ENCODE results near the gene ELAVL2. TPM values are rescaled to one million over a fixed set of nuclear protein-coding genes. Genes with fewer than 3 reads are reported as not detected.

Gene ELAVL2
- 22.8 to 35.9 TPM (median 26.7 TPM) in 3 replicates for total RNA-seq (2021)
- Bru-seq, nascent RNA = percentile 93 among the genes with signal in this experiment
- long read RNA-seq, experiment 1, transcript ELAVL2-208 (7 exons, 3,789 nt) = major isoform, 7 of 107 reads
- long read RNA-seq, experiment 1, partial matches to known transcripts = 12 of 107 reads
- long read RNA-seq, experiment 1, other reads (novel, unspliced or antisense) = 80 of 107 reads
- long read RNA-seq, experiment 2, partial matches to known transcripts = 1 of 30 reads
- long read RNA-seq, experiment 2, other reads (novel, unspliced or antisense) = 29 of 30 reads
- long read RNA-seq, experiment 3, partial matches to known transcripts = 3 of 18 reads
- long read RNA-seq, experiment 3, other reads (novel, unspliced or antisense) = 13 of 18 reads

DNA sequence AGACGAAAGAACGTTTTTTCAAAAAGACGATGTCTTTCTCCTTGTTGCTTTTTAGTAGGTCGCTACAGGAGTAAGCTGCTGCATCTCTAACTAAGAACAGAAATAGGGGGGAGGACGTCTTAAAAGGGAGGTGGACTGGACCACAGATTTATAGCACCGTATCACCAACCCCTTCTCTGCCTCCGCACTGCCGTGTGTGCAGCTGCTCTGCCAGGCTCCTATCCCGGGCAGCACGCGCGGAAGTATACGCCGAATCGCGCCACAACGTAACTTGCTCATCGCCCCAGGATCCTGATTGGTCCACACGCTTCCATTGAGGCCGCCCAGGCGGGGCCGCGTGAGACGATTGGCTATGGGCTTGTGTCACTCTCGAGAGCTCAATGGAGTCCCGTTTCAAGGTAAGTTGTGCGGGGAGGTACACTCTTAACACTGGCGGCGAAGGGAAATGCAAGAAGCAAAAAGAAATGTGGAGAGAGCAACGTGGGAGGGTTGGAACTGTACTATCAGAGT lies at the start of gene ELAVL2:
ELAVL2 (minus strand) TSS at position 121 of the 510 bp plus-strand sequence. CDS start 64,006 bp downstream, outside the sequence.
- no peaks in the 10 kb centered on the region for H3K36me3 Mint-ChIP-seq
- H3K4me3 Mint-ChIP-seq = no peak within 1 kb of the TSS
- ChIA-PET CTCF (interaction anchor here (1.0 to 1.4 kb wide), 3 partner anchors 16 to 409 kb away, joined by 3 to 4 read pairs (median 4); no protein-coding TSS in a partner anchor), POLR2A (interaction anchor here (0.6 to 1.2 kb wide), 4 partner anchors 11 to 155 kb away, joined by 3 to 5 read pairs (median 3); no protein-coding TSS in a partner anchor)
- no peak within 1 kb of the TSS for H3K27ac Mint-ChIP-seq
- no peaks in the 10 kb centered on the region for H3K9me3 Mint-ChIP-seq
- ATAC-seq (peak; percentile 78), DNase-seq (ENCODE audit: low spot score) (peak; percentile 98)
- peaks cover 25% of the 10 kb centered on the region for H3K27me3 Mint-ChIP-seq (ENCODE audit: low read depth)
- H3K4me1 Mint-ChIP-seq = peaks cover 25% of the 10 kb centered on the region
- TF ChIP-seq, protein P1, sequence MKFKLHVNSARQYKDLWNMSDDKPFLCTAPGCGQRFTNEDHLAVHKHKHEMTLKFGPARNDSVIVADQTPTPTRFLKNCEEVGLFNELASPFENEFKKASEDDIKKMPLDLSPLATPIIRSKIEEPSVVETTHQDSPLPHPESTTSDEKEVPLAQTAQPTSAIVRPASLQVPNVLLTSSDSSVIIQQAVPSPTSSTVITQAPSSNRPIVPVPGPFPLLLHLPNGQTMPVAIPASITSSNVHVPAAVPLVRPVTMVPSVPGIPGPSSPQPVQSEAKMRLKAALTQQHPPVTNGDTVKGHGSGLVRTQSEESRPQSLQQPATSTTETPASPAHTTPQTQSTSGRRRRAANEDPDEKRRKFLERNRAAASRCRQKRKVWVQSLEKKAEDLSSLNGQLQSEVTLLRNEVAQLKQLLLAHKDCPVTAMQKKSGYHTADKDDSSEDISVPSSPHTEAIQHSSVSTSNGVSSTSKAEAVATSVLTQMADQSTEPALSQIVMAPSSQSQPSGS (CRISPR knock-in tag; IDR thresholded peaks at IDR 0.05; ENCODE audit: borderline replicate concordance, low read depth) = no peak
- TF ChIP-seq RORB (CRISPR knock-in tag; IDR thresholded peaks at IDR 0.05) (no peak), GTF2I (CRISPR knock-in tag; conservative IDR thresholded peaks at IDR 0.05) (no peak), ZNF263 (CRISPR knock-in tag; IDR thresholded peaks at IDR 0.05; ENCODE audit: low read depth) (no peak), IRF2 (CRISPR knock-in tag; IDR thresholded peaks at IDR 0.05; ENCODE audit: borderline replicate concordance, low read depth) (no peak), MYBL2 (CRISPR knock-in tag; IDR thresholded peaks at IDR 0.05) (no peak), ZNF219 (CRISPR knock-in tag; IDR thresholded peaks at IDR 0.05; ENCODE audit: borderline replicate concordance) (no peak), GABPB1 (CRISPR knock-in tag; IDR thresholded peaks at IDR 0.05) (no peak), NFYB (CRISPR knock-in tag; conservative IDR thresholded peaks at IDR 0.05; ENCODE audit: low read depth) (peak; percentile 100), JUN (CRISPR knock-in tag; IDR thresholded peaks at IDR 0.05) (no peak), NFE2L1 (CRISPR knock-in tag; IDR thresholded peaks at IDR 0.05) (no peak), OVOL2 (CRISPR knock-in tag; IDR thresholded peaks at IDR 0.05; ENCODE audit: borderline replicate concordance) (no peak), TP53 (CRISPR knock-in tag; IDR thresholded peaks at IDR 0.05) (peak; percentile 63; the same call in 1 of the 2 replicates), MXD4 (CRISPR knock-in tag; IDR thresholded peaks at IDR 0.05; ENCODE audit: borderline replicate concordance) (no peak), CREB1 (CRISPR knock-in tag; IDR thresholded peaks at IDR 0.05) (no peak), FOXK1 (CRISPR knock-in tag; IDR thresholded peaks at IDR 0.05) (peak; percentile 94), ZNF396 (CRISPR knock-in tag; IDR thresholded peaks at IDR 0.05; ENCODE audit: borderline replicate concordance) (no peak), SOX15 (CRISPR knock-in tag; IDR thresholded peaks at IDR 0.05) (no peak), TEAD1 (CRISPR knock-in tag; IDR thresholded peaks at IDR 0.05) (peak; percentile 69; the same call in 1 of the 2 replicates)
- TF ChIP-seq, protein P2, sequence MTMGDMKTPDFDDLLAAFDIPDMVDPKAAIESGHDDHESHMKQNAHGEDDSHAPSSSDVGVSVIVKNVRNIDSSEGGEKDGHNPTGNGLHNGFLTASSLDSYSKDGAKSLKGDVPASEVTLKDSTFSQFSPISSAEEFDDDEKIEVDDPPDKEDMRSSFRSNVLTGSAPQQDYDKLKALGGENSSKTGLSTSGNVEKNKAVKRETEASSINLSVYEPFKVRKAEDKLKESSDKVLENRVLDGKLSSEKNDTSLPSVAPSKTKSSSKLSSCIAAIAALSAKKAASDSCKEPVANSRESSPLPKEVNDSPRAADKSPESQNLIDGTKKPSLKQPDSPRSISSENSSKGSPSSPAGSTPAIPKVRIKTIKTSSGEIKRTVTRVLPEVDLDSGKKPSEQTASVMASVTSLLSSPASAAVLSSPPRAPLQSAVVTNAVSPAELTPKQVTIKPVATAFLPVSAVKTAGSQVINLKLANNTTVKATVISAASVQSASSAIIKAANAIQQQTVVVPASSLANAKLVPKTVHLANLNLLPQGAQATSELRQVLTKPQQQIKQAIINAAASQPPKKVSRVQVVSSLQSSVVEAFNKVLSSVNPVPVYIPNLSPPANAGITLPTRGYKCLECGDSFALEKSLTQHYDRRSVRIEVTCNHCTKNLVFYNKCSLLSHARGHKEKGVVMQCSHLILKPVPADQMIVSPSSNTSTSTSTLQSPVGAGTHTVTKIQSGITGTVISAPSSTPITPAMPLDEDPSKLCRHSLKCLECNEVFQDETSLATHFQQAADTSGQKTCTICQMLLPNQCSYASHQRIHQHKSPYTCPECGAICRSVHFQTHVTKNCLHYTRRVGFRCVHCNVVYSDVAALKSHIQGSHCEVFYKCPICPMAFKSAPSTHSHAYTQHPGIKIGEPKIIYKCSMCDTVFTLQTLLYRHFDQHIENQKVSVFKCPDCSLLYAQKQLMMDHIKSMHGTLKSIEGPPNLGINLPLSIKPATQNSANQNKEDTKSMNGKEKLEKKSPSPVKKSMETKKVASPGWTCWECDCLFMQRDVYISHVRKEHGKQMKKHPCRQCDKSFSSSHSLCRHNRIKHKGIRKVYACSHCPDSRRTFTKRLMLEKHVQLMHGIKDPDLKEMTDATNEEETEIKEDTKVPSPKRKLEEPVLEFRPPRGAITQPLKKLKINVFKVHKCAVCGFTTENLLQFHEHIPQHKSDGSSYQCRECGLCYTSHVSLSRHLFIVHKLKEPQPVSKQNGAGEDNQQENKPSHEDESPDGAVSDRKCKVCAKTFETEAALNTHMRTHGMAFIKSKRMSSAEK (CRISPR knock-in tag; IDR thresholded peaks at IDR 0.05; ENCODE audit: borderline replicate concordance) = no peak
- TF ChIP-seq, protein P3, sequence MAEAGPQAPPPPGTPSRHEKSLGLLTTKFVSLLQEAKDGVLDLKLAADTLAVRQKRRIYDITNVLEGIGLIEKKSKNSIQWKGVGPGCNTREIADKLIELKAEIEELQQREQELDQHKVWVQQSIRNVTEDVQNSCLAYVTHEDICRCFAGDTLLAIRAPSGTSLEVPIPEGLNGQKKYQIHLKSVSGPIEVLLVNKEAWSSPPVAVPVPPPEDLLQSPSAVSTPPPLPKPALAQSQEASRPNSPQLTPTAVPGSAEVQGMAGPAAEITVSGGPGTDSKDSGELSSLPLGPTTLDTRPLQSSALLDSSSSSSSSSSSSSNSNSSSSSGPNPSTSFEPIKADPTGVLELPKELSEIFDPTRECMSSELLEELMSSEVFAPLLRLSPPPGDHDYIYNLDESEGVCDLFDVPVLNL (CRISPR knock-in tag; IDR thresholded peaks at IDR 0.05; ENCODE audit: borderline replicate concordance, low read depth) = no peak
- TF ChIP-seq, protein P4, sequence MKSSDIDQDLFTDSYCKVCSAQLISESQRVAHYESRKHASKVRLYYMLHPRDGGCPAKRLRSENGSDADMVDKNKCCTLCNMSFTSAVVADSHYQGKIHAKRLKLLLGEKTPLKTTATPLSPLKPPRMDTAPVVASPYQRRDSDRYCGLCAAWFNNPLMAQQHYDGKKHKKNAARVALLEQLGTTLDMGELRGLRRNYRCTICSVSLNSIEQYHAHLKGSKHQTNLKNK (CRISPR knock-in tag; IDR thresholded peaks at IDR 0.05) = no peak
- TF ChIP-seq, protein P5, sequence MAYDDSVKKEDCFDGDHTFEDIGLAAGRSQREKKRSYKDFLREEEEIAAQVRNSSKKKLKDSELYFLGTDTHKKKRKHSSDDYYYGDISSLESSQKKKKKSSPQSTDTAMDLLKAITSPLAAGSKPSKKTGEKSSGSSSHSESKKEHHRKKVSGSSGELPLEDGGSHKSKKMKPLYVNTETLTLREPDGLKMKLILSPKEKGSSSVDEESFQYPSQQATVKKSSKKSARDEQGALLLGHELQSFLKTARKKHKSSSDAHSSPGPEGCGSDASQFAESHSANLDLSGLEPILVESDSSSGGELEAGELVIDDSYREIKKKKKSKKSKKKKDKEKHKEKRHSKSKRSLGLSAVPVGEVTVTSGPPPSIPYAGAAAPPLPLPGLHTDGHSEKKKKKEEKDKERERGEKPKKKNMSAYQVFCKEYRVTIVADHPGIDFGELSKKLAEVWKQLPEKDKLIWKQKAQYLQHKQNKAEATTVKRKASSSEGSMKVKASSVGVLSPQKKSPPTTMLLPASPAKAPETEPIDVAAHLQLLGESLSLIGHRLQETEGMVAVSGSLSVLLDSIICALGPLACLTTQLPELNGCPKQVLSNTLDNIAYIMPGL (CRISPR knock-in tag; IDR thresholded peaks at IDR 0.05) = no peak
- TF ChIP-seq, protein P6, sequence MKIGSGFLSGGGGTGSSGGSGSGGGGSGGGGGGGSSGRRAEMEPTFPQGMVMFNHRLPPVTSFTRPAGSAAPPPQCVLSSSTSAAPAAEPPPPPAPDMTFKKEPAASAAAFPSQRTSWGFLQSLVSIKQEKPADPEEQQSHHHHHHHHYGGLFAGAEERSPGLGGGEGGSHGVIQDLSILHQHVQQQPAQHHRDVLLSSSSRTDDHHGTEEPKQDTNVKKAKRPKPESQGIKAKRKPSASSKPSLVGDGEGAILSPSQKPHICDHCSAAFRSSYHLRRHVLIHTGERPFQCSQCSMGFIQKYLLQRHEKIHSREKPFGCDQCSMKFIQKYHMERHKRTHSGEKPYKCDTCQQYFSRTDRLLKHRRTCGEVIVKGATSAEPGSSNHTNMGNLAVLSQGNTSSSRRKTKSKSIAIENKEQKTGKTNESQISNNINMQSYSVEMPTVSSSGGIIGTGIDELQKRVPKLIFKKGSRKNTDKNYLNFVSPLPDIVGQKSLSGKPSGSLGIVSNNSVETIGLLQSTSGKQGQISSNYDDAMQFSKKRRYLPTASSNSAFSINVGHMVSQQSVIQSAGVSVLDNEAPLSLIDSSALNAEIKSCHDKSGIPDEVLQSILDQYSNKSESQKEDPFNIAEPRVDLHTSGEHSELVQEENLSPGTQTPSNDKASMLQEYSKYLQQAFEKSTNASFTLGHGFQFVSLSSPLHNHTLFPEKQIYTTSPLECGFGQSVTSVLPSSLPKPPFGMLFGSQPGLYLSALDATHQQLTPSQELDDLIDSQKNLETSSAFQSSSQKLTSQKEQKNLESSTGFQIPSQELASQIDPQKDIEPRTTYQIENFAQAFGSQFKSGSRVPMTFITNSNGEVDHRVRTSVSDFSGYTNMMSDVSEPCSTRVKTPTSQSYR (CRISPR knock-in tag; IDR thresholded peaks at IDR 0.05) = no peak
- TF ChIP-seq, protein P7, sequence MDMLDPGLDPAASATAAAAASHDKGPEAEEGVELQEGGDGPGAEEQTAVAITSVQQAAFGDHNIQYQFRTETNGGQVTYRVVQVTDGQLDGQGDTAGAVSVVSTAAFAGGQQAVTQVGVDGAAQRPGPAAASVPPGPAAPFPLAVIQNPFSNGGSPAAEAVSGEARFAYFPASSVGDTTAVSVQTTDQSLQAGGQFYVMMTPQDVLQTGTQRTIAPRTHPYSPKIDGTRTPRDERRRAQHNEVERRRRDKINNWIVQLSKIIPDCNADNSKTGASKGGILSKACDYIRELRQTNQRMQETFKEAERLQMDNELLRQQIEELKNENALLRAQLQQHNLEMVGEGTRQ (CRISPR knock-in tag; IDR thresholded peaks at IDR 0.05) = peak; percentile 47
